Breast epithelium (tissue), 3 donors: ENCODE measurements around the gene KLB.

Experiments used
- POLR2A ChIP-seq: fragments of 450-650 bp; IDR thresholded peaks from one replicate; pipeline ENCODE4 v1.6.1; 2016; ENCODE audit warnings: antibody characterized with exemption, mild to moderate bottlenecking, moderate library complexity
- POLR2AphosphoS5 ChIP-seq, 3 donors: sonication (generic); formaldehyde crosslinking; IDR thresholded peaks; one replicate each; pipeline ENCODE4 v1.6.1; 2017; ENCODE audit warnings: antibody characterized with exemption in 3 of 3
- TF ChIP-seq, protein P1 (sequence below), 3 donors: fragments of 450-650 bp; IDR thresholded peaks; one replicate each; pipeline ENCODE4 v1.5.1; 2016 to 2017; ENCODE audit warnings: antibody characterized with exemption in 3 of 3, mild to moderate bottlenecking in 3 of 3, moderate library complexity in 3 of 3

DNA sequence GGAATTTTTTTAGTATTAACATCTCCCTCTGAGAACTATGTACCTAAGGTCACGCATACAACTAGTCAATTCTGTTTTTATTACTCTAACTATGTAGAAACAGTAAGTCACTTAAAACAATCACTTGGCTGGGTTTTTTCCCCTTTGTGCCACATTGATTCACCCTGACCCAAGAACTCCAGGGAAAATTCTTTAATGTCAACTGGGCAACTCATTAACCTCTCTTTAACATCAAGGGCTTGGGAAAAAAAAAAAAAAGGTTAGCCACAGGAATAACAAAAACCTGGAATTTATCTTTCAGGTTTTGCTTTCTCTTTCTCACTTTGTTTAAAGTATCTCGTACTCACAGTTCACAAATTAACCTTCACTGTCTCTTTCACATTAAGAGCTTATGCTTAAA is 43.9 kb downstream of the KLB start:
- TF ChIP-seq, protein P1, sequence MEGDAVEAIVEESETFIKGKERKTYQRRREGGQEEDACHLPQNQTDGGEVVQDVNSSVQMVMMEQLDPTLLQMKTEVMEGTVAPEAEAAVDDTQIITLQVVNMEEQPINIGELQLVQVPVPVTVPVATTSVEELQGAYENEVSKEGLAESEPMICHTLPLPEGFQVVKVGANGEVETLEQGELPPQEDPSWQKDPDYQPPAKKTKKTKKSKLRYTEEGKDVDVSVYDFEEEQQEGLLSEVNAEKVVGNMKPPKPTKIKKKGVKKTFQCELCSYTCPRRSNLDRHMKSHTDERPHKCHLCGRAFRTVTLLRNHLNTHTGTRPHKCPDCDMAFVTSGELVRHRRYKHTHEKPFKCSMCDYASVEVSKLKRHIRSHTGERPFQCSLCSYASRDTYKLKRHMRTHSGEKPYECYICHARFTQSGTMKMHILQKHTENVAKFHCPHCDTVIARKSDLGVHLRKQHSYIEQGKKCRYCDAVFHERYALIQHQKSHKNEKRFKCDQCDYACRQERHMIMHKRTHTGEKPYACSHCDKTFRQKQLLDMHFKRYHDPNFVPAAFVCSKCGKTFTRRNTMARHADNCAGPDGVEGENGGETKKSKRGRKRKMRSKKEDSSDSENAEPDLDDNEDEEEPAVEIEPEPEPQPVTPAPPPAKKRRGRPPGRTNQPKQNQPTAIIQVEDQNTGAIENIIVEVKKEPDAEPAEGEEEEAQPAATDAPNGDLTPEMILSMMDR (IDR thresholded peaks at IDR 0.05): no peak
- TF ChIP-seq POLR2AphosphoS5 (IDR thresholded peaks at IDR 0.05) (no peak), POLR2A (no peak)
